Activated T-cell treated with anti-CD3 and anti-CD28 coated beads, Interleukin-2, amount 50 U/mL, for 24 hours (primary cell): ENCODE results near the gene SUGP2.
"Not testable (repeated sequence)": the region's sequence is repeated elsewhere in the genome, so short reads cannot be mapped to it uniquely, and the experiment has no call there.

Experiments used
- DNase-seq: peaks from one replicate; pipeline ENCODE4 v3.0.0-alpha.2; 2020
- H3K27ac Mint-ChIP-seq: 2 replicates; pipeline ENCODE4 v1.8.0; 2020; ENCODE audit warnings: mild to moderate bottlenecking, mixed read lengths
- H3K27me3 Mint-ChIP-seq: 2 replicates; pipeline ENCODE4 v1.8.0; 2020; ENCODE audit warnings: mixed read lengths
- H3K36me3 Mint-ChIP-seq: 2 replicates; pipeline ENCODE4 v1.8.0; 2020; ENCODE audit warnings: low read depth, mixed read lengths
- H3K4me1 Mint-ChIP-seq: 2 replicates; pipeline ENCODE4 v1.8.0; 2020; ENCODE audit warnings: low read depth, mixed read lengths
- H3K4me3 Mint-ChIP-seq: 2 replicates; pipeline ENCODE4 v1.8.0; 2020; ENCODE audit warnings: mild to moderate bottlenecking, moderate library complexity, mixed read lengths
- H3K9me3 Mint-ChIP-seq: 2 replicates; pipeline ENCODE4 v1.8.0; 2020; ENCODE audit warnings: mixed read lengths

SUGP2 gene

DNA sequence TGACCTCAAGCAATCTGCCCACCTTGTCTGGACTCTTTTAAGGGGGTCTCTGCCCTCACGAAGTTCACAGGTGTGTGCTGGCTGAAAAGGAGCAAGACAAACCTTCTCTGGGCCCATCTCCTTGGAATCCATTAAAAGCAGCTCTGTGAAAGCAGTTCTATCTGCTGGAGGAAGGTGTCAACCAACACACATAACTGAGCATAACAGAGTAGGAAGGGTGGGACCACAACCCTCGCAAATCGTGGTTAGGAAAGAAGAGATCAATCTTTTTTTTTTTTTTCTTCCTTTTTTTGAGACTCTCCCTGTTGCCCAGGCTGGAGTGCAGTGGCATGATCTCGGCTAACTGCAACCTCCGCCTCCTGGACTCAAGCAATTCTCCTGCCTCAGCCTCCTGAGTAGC lies 1.4 kb downstream of the SUGP2 start:
- H3K4me3 Mint-ChIP-seq, result peak overlapping the region; percentile 90
- H3K27me3 Mint-ChIP-seq, result no peaks in the 10 kb centered on the region
- H3K4me1 Mint-ChIP-seq, result peaks cover 51% of the 10 kb centered on the region
- H3K9me3 Mint-ChIP-seq, result no peaks in the 10 kb centered on the region
- no peak for DNase-seq
- peaks cover 73% of the 10 kb centered on the region for H3K36me3 Mint-ChIP-seq
- peak overlapping the region; percentile 98 for H3K27ac Mint-ChIP-seq

DNA sequence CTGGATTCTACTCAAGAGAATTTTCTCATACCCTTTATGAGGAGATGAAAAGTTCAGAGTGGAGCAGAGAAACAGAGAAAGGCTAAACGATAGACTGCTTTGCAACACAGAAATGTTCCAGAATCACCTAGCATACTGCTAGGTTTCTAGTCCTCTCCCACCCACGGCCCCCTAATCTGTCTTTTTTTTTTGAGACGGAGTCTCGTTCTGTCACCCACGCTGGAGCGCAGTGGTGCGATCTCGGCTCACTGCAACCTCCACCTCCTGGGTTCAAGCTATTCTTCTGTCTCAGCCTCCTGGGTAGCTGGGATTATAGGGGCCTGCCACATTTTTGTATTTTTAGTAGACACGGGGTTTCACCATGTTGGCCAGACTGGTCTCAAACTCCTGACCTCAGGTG lies 4.8 kb downstream of the SUGP2 start:
- H3K27ac Mint-ChIP-seq, result no peak overlapping the region
- H3K4me3 Mint-ChIP-seq, result no peak overlapping the region

DNA sequence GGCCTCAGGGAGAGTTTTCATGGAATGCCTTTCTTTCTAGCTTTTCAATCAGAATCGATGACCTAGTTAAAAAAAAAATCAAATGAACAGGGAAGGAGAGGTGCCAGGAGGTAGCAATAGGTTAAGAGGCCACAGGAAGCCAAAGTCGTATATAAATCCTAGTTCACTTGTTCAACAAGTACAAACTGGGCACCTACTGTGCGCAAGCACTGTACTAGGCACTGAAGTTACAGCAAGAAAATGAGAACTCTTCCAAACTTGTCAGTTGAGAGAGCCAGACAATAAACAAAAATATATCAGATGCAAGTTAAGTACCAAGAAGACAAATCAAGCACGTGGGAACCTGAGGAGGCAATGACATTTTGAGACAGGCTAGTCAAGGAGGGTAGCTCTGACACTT lies 6.1 kb downstream of the SUGP2 start:
- H3K4me1 Mint-ChIP-seq, result peaks cover 42% of the 10 kb centered on the region
- H3K9me3 Mint-ChIP-seq, result no peaks in the 10 kb centered on the region

More for the DNA sequence above, 4.8 kb downstream of the SUGP2 start:
- Mint-ChIP-seq H3K27me3 (no peaks in the 10 kb centered on the region), H3K9me3 (no peaks in the 10 kb centered on the region), H3K36me3 (peaks cover 84% of the 10 kb centered on the region), H3K4me1 (peaks cover 33% of the 10 kb centered on the region)
- DNase-seq, result no peak

DNA sequence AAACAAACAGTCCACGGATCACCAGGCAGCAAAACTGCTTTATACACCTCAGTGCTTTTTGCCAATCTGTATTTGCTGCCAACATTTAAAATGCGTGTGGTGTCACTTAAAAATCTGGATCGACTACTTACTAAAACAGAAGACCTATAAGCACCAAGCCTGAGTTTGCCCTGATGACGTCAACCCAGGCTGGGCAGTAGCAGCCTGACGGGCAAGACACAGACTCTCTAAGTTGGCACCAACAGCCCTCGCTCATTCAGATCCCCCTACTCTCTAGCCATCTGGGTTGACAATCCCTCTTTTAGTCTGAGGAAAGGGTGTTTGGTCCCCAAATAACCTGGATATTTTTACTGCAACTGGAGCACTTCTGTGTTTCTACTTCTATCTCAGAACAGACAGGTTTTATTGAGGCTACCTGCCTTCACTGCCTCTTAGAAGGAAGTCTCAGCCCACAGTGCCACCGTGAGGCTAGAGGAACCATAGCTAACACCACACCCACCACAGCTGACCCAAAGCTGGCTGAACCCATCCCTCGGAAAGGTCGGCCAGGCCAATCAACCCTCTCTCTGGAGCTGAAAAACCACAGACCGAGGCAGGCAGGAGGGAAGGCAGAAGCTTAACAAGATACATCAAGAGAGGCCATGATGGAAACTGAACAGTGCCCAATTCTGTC lies 6.9 kb downstream of the SUGP2 start:
- peaks cover 38% of the 10 kb centered on the region for H3K4me1 Mint-ChIP-seq
- no peaks in the 10 kb centered on the region for H3K9me3 Mint-ChIP-seq
- H3K4me3 Mint-ChIP-seq, result no peak overlapping the region
- H3K27me3 Mint-ChIP-seq, result no peaks in the 10 kb centered on the region
- H3K36me3 Mint-ChIP-seq, result peaks cover 93% of the 10 kb centered on the region
- H3K27ac Mint-ChIP-seq, result no peak overlapping the region
- no peak for DNase-seq

More for the DNA sequence above, 6.1 kb downstream of the SUGP2 start:
- H3K27ac Mint-ChIP-seq, result no peak overlapping the region
- no peak overlapping the region for H3K4me3 Mint-ChIP-seq
- no peaks in the 10 kb centered on the region for H3K27me3 Mint-ChIP-seq
- peaks cover 92% of the 10 kb centered on the region for H3K36me3 Mint-ChIP-seq
- DNase-seq, result no peak

DNA sequence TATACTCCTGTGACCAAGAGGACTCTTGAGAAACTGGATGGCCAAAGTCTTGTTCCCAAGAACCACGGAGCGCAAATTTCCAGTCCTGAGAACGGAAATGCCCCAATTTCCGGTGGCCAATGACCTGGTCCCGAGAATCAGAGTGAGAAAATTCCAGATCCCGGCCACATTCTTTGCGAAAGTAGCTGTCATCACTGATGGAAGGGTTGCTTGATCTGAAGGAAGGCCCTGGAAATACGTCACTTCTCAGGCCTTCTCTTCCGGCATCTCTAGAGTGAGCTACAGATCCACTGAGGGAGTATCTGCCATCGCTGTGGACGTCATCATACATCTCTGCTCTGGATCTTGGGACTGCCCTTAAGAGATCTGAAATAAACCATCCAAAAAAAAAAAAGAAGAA lies 7.5 kb downstream of the SUGP2 start:
- no peaks in the 10 kb centered on the region for H3K9me3 Mint-ChIP-seq
- peaks cover 39% of the 10 kb centered on the region for H3K4me1 Mint-ChIP-seq
- H3K36me3 Mint-ChIP-seq, result peaks cover 92% of the 10 kb centered on the region
- DNase-seq, result no peak
- no peak overlapping the region for H3K27ac Mint-ChIP-seq
- H3K4me3 Mint-ChIP-seq, result no peak overlapping the region
- no peaks in the 10 kb centered on the region for H3K27me3 Mint-ChIP-seq

DNA sequence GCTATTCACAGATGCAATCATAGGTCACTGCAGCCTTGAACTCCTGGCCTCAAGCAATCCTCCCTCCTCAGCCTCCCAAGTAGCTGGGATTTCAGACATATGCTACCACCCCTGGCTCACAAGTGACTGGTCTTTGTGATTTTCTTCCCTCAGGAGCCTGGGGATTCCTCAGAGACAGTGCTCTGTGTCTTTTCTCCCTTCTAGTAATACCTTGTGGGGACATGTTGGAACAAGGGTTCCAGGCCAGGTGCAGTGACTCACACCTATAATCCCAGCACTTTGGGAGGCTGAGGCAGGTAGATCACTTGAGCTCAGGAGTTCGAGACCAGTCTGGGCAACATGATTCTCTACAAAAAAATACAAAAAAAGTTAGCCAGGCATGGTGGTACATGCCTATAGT lies 9.9 kb downstream of the SUGP2 start:
- not testable (repeated sequence) for H3K9me3 Mint-ChIP-seq, DNase-seq, H3K27me3 Mint-ChIP-seq, H3K4me3 Mint-ChIP-seq
- Mint-ChIP-seq H3K4me1 (peaks cover 35% of the 10 kb centered on the region), H3K36me3 (peaks cover 87% of the 10 kb centered on the region), H3K27ac (peak overlapping the region; percentile 42)

DNA sequence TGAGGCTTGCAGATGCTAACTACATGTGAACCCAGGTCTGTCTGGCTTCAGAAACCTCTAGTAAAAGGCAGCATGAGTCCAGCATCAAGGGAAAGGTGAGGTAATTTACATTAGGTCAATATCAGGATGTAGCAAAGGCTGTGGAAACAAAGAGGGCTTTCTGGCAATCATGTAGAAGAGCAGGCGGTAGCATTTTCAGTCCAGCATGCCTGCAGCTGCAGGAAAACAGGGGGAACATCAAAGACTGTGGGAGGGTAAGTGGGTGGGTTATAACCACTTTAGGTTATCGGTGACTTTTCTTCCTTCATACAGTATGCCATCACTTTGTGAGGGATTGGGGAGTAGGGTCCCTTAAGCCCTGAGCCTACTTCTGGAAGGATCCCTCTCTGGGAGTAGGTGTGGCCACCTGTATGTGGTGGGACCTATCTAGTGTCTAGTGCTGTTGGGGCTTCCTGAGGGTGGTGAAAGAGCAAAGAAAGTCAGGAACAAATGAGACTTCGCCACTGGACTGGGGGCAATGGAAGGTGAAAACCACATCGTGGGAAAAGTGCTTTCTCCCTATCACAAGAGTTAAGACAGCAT lies 10.8 kb downstream of the SUGP2 start:
- Mint-ChIP-seq H3K27ac (peak overlapping the region; percentile 42), H3K27me3 (no peaks in the 10 kb centered on the region), H3K4me3 (no peak overlapping the region), H3K4me1 (peaks cover 30% of the 10 kb centered on the region), H3K36me3 (peaks cover 87% of the 10 kb centered on the region), H3K9me3 (no peaks in the 10 kb centered on the region)
- no peak for DNase-seq

DNA sequence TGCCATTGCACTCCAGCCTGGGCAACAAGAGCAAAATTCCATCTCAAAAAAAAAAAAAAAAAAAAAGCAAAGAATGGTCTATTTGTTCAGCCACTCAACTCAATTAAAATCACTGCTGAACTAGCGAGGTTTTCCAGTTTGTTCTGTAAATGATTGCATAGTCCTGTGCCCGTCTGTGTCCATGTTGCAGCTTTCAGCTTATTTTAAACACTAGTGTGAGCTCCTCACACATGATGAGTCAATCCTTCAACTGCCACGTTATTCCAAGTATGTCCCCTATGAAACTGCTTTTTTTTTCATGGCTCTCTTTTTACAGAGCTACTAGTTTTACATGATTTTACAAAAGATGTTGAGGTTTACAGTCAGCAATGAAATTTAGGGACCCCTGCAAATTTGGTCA lies 12.2 kb downstream of the SUGP2 start:
- no peak for DNase-seq
- no peaks in the 10 kb centered on the region for H3K27me3 Mint-ChIP-seq
- H3K4me1 Mint-ChIP-seq, result peaks cover 26% of the 10 kb centered on the region

DNA sequence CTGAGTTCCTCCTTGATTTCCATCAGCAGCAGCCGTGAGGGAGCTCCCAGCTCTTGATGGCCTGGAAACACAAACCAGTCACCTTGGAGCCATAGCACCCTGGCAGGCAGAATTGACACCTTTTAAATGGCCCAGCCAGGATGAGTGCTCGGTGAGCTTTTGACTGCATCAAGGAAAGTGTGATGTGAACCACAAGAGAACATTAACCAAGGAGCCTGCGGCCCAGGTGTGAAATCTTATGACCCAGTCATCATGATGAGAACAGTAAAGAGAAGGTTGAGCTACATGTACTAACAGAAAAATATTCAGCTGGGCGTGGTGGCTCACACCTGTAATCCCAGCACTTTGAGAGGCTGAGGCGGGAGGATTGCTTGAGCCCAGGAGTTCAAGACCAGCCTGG lies 22.8 kb downstream of the SUGP2 start:
- H3K36me3 Mint-ChIP-seq, result peaks cover 93% of the 10 kb centered on the region
- no peak overlapping the region for H3K27ac Mint-ChIP-seq
- no peaks in the 10 kb centered on the region for H3K27me3 Mint-ChIP-seq
- H3K4me3 Mint-ChIP-seq, result no peak overlapping the region
- no peaks in the 10 kb centered on the region for H3K4me1 Mint-ChIP-seq
- DNase-seq, result no peak
- no peaks in the 10 kb centered on the region for H3K9me3 Mint-ChIP-seq

More for the DNA sequence above, 12.2 kb downstream of the SUGP2 start:
- H3K4me3 Mint-ChIP-seq, result no peak overlapping the region
- peaks cover 87% of the 10 kb centered on the region for H3K36me3 Mint-ChIP-seq
- no peak overlapping the region for H3K27ac Mint-ChIP-seq
- no peaks in the 10 kb centered on the region for H3K9me3 Mint-ChIP-seq

DNA sequence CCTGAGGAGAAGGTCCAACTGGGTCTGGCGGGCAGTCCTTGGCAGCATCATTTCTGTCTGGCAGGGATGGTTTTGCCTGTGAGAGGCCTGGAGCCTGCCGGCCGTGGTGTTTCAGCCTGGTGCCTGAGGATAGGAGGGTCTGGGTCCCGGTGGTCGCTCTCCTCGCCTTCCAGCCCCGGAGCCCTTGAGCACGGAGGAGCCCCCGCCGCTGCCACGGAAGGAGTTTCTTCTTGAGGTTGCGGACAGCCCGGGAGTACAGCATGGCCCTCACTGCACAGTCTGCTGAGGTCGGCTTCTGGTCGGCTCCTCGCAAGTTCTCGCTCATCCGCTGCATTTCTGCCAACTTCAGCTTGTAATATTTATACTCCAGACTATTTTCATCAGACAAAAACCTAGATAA lies 23.4 kb downstream of the SUGP2 start:
- H3K4me1 Mint-ChIP-seq, result no peaks in the 10 kb centered on the region
- peak overlapping the region; percentile 18 for H3K27ac Mint-ChIP-seq
- no peak overlapping the region for H3K4me3 Mint-ChIP-seq
- H3K9me3 Mint-ChIP-seq, result no peaks in the 10 kb centered on the region
- peaks cover 93% of the 10 kb centered on the region for H3K36me3 Mint-ChIP-seq
- DNase-seq, result no peak
- no peaks in the 10 kb centered on the region for H3K27me3 Mint-ChIP-seq

DNA sequence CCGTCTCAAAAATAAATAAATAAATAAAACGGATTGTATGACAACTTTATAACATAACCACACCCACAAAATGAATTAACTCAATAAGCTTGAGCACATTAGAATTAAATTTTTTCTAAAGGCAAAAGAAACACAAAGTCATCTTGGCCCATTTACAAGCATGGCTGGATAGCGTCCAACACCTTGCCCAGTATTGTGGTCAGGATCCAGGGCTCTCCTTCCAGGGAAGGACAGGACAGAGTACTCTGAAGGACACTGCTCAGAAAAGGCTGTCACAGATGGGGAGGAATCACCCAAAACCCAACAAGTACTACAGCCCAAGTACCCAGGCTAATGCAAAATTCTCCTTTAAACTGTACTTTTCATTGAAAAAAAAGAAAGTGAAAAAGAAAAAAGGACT lies 27.1 kb downstream of the SUGP2 start:
- Mint-ChIP-seq H3K4me1 (peaks cover 2% of the 10 kb centered on the region), H3K27me3 (no peaks in the 10 kb centered on the region), H3K36me3 (peaks cover 92% of the 10 kb centered on the region), H3K4me3 (no peak overlapping the region), H3K9me3 (no peaks in the 10 kb centered on the region), H3K27ac (no peak overlapping the region)
- DNase-seq, result no peak

DNA sequence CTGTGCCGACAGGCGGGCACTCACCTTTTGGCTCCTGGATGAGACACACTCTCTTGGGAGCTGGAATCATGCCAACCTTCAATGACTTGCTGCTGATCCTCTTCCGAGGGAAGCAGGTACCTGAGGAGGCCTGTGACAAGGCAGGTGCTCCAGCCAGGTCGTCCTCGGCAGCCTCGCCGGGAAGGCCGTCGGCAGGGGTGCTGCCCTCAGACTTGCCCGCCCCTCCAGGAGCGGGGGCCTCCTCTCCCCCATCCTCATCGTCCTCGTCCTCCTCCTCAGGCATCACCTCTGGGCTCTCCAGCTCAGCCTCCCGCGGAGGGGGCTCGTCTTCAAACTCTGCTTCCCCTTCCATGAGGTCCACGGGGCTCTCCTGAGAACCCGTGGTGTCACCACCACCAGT lies 29.2 kb downstream of the SUGP2 start:
- Mint-ChIP-seq H3K27ac (no peak overlapping the region), H3K9me3 (no peaks in the 10 kb centered on the region), H3K36me3 (peaks cover 95% of the 10 kb centered on the region), H3K4me3 (no peak overlapping the region), H3K27me3 (no peaks in the 10 kb centered on the region), H3K4me1 (peaks cover 17% of the 10 kb centered on the region)
- DNase-seq, result no peak

DNA sequence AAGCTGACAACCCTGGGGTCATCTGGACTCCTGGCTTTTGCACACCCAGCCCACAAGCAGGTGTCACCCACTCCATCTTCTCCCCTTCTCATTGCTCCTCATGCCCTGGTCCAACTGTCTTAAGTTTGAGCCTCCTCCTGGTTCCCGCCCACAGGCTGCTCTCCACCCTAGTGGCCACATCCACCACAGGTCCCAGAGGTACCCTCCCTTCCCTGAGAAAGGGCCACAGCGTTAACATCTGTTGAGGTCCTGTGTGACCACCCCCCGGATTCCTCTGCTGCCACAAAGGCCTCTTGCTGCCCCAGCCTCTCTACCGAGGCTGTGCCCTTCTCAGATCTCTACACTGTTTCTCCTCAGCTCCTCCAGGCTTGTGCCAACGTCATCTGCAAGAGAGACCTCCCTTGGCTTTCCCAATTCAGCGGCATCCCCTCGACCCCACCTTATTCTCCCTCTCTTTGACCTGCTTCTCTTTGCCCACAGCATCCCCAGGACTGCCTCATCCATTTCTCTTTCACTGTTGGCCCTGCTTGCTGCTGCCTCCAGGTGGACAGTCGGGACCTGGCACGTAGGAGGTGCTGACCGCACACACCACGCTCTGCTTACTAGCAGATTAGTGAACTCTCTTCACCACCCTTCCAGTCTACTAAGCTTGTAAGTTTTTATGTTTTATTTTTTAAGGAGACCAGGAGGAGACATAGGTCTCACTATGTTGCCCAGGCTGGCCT lies 33.3 kb downstream of the SUGP2 start:
- H3K9me3 Mint-ChIP-seq, result no peaks in the 10 kb centered on the region
- no peaks in the 10 kb centered on the region for H3K27me3 Mint-ChIP-seq
- H3K4me1 Mint-ChIP-seq, result peaks cover 20% of the 10 kb centered on the region
- DNase-seq, result no peak
- H3K4me3 Mint-ChIP-seq, result no peak overlapping the region
- H3K36me3 Mint-ChIP-seq, result peaks cover 95% of the 10 kb centered on the region
- H3K27ac Mint-ChIP-seq, result peak overlapping the region; percentile 22

DNA sequence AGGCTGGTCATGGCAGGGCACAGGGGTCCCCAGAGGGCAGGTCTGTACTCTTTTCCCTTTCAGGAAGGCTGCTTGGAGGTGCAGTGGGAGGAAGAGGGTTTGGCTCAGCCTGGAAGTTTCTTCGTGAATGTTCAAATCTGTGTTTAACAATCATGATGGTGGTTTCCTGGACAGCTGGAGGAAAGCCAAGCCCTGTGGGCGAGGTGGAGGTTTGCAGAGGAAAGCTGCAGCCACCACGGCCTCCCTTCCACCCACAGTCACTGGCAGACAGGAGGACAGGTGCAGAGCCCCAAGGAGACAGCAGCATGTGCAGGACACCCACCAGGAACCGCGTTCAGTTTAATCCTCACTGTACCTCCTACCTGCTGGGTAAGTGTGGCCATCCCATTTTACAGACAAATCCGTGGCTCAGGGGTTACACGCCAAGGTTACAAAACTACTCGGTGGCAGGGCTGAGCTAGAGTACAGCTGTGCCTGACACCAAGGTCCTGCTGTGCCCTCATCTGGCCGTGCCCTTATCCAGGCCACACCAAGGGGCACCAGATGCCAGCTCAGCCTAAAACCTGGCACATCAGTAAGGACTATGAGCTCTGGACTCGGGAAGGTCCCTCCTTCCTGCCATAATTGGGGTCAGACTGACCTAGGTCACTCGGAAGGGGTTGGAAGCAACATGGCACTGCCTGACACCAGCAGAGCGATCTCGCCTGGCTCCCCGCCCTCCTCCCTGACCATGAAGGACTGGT lies 34.1 kb downstream of the SUGP2 start:
- Mint-ChIP-seq H3K27ac (no peak overlapping the region), H3K9me3 (no peaks in the 10 kb centered on the region), H3K4me3 (no peak overlapping the region), H3K36me3 (peaks cover 95% of the 10 kb centered on the region), H3K27me3 (no peaks in the 10 kb centered on the region), H3K4me1 (peaks cover 20% of the 10 kb centered on the region)
- DNase-seq, result no peak
